ENCODE measurements around the gene LHFPL6. TPM values are rescaled to one million over a fixed set of nuclear protein-coding genes. Genes with fewer than 3 reads are reported as not detected.

LHFPL6 gene
- total and polyA plus RNA-seq, 9 of the 15 experiments (the other 6 are each of a cell fraction or from before 2014, with no cell fraction given): 0.18 TPM; not detected in 8

GRCh38 chr13:39405596-39406205 is 197.3 kb downstream of the LHFPL6 start:
- DNase-seq (ENCODE audit: extremely low read depth in 1 of 4, low spot score in 3 of 4) (no peak), FAIRE-seq (no peak), ATAC-seq (no peak)
- Histone ChIP-seq H3K9ac (ENCODE audit: insufficient read depth in 1 of 2, low read depth in 2 of 2, low read length in 2 of 2) (no peak overlapping the region), H3K36me3 (ENCODE audit: control insufficient read depth, insufficient read depth, low read length) (no peaks in the 10 kb centered on the region), H3K4me1 (replicated peaks in 1 of 2; ENCODE audit: control insufficient read depth in 2 of 2, insufficient read depth in 2 of 2, low read length in 2 of 2) (no peaks in the 10 kb centered on the region), H3K79me2 (ENCODE audit: control insufficient read depth, insufficient read depth, low read length) (no peaks in the 10 kb centered on the region), H3K27me3 (ENCODE audit: control insufficient read depth in 2 of 2, insufficient read depth in 2 of 2, low read length in 2 of 2) (no peaks in the 10 kb centered on the region), H3K9me1 (ENCODE audit: control insufficient read depth, insufficient read depth, low read length) (no peaks in the 10 kb centered on the region), H4K20me1 (replicated peaks; ENCODE audit: control insufficient read depth, insufficient read depth, low read length) (no peaks in the 10 kb centered on the region), H3K27ac (ENCODE audit: extremely low read depth, low read depth, low read length) (no peak overlapping the region), H3K9me3 (replicated peaks; ENCODE audit: control insufficient read depth, insufficient read depth, low read depth, low read length) (no peaks in the 10 kb centered on the region), H3K4me3 (no peak overlapping the region), H3K4me2 (ENCODE audit: insufficient read depth, low read length) (no peak overlapping the region), H2AFZ (ENCODE audit: low read depth, low read length) (no peak overlapping the region)
- no peak for TF ChIP-seq ZNF512 (tag; IDR thresholded peaks at IDR 0.05)
- no peak for TF ChIP-seq ATF7 (IDR thresholded peaks at IDR 0.05)
- TF ChIP-seq ZNF217 (CRISPR knock-in tag; IDR thresholded peaks at IDR 0.05): no peak
- TF ChIP-seq CXXC5 (CRISPR knock-in tag; IDR thresholded peaks at IDR 0.05): no peak
- TF ChIP-seq MAFK (IDR thresholded peaks at IDR 0.05; ENCODE audit: low read length): no peak
- no peak for TF ChIP-seq ZC3H11A (IDR thresholded peaks at IDR 0.05; ENCODE audit: low read depth, low read length)
- no peak for TF ChIP-seq MECOM (CRISPR knock-in tag; IDR thresholded peaks at IDR 0.05)
- WGBS (ENCODE audit: insufficient coverage, low coverage, missing lambda C conversion rate): 1% methylated on average over 6 of the region's 7 CpGs
- intact Hi-C loops (cut with micrococcal nuclease) (no loop called here), in situ Hi-C loops (cut with MboI) (no loop called here)
- ChIA-PET CTCF (ENCODE audit: low intra/inter-chr PET ratio) (no interaction called here), POLR2A (no interaction called here)
- no TSS peak for BruUV-seq (replicated peaks)
